NCI-H2196 treated with DMSO at 0.1 percent for 48 hours (cell line): ENCODE data around the gene PPP1R12A.
"Not testable (repeated sequence)": the region's sequence is repeated elsewhere in the genome, so short reads cannot be mapped to it uniquely, and the experiment has no call there.

Source experiments
- DNase-seq: peaks from one replicate; lab custom pipeline; 2025; ENCODE audit not compliant: unreplicated experiment; lab: John Stamatoyannopoulos, UW

PPP1R12A gene

DNA sequence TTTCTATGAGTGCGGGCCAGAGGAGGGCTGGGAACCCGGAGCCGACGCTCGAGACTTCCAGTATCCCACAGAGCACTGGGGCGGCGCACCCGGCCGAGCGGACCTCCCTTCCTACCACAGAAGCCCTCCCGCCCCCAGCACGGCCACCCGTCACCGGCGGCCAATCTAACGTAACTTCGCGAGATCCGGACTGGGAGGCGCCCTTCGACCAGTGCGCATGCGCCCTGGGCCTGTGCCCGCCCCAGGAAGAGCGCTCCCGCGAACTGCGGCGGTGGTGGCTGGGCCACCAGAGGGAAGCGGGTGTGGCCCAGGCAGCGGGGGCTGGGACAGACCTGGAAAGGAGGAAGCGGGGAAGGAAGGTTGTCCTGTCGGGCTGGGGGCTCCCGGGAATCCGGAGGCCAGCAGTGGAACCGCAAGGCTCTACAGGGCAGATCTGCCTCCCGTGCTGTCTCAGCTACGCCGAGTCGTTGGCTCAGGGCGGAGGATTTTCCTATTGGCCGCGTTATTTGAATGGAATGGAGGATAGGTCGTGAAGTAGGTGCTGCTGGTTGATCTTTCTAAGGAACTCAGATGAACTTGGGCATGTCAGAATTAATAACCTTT is at the start of gene PPP1R12A:
Gene PPP1R12A (minus strand): TSS at position 77 of the 603 bp plus-strand sequence. CDS start 166 bp downstream, outside the sequence.
- DNase-seq: peak; percentile 92

GRCh38 chr12:79983986-79984620 is 49.2 kb upstream of the PPP1R12A start:
- no peak for DNase-seq

- no peak for DNase-seq
Measured at GRCh38 chr12:79983492-79983891, 48.6 kb upstream of the PPP1R12A start.

GRCh38 chr12:79982086-79983062 is 47.5 kb upstream of the PPP1R12A start:
- DNase-seq: no peak

- DNase-seq: no peak
Measured at GRCh38 chr12:79978692-79979091, 43.8 kb upstream of the PPP1R12A start.

GRCh38 chr12:79977856-79978460 is 43.1 kb upstream of the PPP1R12A start:
- DNase-seq: not testable (repeated sequence)

GRCh38 chr12:79975143-79975542 is 40.2 kb upstream of the PPP1R12A start:
- DNase-seq: no peak

DNA sequence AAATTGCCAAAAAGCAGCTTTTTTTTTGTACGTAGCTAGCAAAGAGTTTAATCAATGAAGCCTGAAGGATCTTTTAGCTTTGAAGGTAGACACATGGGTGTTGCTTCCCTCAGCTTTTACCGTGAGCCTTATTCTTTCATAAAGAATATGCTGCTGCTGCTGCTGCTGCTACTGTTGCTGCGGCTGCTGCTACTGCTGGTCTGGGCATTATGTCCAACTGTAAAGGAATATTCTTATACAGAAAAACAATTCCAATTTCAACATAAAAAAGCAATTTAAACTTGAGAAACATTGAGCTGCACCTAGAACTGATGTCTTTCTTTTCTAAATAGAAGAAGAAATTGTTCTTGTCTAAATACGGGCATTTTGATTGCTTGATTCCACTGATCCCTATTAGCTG is 38.9 kb upstream of the PPP1R12A start:
- no peak for DNase-seq

GRCh38 chr12:79964100-79964627 is 29.3 kb upstream of the PPP1R12A start:
- no peak for DNase-seq

DNA sequence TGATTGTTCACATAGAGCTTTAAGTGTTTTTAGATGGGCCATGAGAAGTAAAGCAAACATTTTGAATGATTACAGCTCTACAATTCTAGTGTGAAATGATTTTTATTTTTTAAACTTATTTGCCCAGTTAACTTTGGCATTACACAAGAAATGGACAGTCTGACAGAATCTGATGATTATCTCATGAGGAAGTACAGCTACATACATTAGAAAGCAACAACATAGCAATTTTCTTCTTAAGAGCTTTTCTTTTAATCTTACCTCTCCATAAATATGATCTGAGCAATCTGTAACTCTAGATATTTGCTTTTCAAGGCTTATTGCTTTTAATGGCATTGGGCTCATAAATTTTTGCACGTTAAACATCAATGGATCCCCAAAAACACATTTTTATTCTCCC is 26.5 kb upstream of the PPP1R12A start:
- DNase-seq: no peak

- no peak for DNase-seq
Measured at GRCh38 chr12:79959484-79959883, 24.6 kb upstream of the PPP1R12A start.

GRCh38 chr12:79956896-79957295 is 22.0 kb upstream of the PPP1R12A start:
- DNase-seq: no peak

GRCh38 chr12:79955561-79955960 is 20.7 kb upstream of the PPP1R12A start:
- DNase-seq: no peak

- DNase-seq: no peak
Measured at GRCh38 chr12:79954037-79954610, 19.2 kb upstream of the PPP1R12A start.

- no peak for DNase-seq
Measured at GRCh38 chr12:79949098-79949497, 14.2 kb upstream of the PPP1R12A start.

DNA sequence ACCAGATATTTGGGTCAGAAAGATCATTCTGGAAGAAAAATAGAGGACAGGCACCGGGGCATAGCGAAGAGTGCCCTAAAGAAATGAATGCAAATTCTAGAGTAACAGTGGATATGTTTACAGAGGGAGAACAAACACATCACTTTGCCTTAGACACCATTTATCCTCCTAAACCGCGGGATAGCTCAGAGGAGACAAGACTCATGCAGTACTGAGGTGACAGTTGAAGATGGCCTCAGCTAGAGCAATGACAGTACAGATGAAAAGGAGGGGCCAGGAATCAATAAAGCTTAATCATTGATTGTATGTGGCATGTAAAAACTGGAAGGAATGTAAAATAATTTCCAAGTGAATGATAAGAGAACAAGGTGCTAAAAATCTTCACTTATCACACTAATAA is 10.5 kb upstream of the PPP1R12A start:
- DNase-seq: no peak

DNA sequence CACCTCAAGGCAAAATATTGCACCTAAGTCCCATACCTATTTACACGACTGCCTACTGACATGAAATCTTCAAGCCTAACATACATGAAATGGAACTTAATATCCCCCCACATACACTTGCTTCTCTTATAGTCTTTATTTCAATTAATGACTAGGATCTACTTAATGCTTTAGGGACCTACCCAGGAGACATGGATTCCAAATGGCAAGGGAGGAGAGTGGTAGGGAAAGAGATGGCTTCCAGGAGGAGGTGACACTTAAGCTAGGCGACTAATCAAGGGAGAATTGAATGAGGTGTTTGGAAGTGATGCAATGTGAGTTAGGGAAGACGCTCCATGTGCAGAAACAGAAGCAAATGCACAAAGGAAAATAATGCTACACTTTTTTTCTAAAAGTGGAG is 9.7 kb upstream of the PPP1R12A start:
- no peak for DNase-seq

DNA sequence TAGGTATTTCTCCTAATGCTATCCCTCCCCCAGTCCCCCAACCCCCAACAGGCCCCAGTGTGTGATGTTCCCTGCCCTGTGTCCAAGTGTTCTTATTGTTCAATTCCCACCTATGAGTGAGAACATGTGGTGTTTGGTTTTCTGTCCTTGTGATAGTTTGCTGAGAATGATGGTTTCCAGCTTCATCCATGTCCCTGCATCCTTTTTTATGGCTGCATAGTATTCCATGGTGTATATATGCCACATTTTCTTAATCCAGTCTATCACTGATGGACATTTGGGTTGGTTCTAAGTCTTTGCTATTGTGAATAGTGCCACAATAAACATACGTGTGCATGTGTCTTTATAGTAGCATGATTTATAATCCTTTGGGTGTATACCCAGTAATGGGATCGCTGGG is 7.9 kb upstream of the PPP1R12A start:
- DNase-seq: not testable (repeated sequence)

- no peak for DNase-seq
Measured at GRCh38 chr12:79939728-79940310, 4.9 kb upstream of the PPP1R12A start.

GRCh38 chr12:79938843-79939242 is 3.9 kb upstream of the PPP1R12A start:
- no peak for DNase-seq
